Brain microvascular endothelial cell (primary cell): ENCODE data around the gene MOCS2.

ENCODE experiments used
- DNase-seq: peaks from one replicate; pipeline ENCODE4 v3.0.0-alpha.2; 2020
- H3K27ac ChIP-seq: fragments of 250-450 bp; sonication (Bioruptor Pico); 2 replicates; pipeline ENCODE4 v1.5.1; 2020; ENCODE audit warnings: mild to moderate bottlenecking, moderate library complexity
- H3K27me3 ChIP-seq: fragments of 250-450 bp; sonication (Bioruptor Pico); replicated peaks from 2 replicates; pipeline ENCODE4 v1.5.1; 2020; ENCODE audit warnings: mild to moderate bottlenecking
- H3K36me3 ChIP-seq: fragments of 250-450 bp; sonication (Bioruptor Pico); replicated peaks from 2 replicates; pipeline ENCODE4 v1.5.1; 2020; ENCODE audit warnings: mild to moderate bottlenecking
- H3K4me3 ChIP-seq: 2 replicates; pipeline ENCODE4 v1.5.1; 2011; ENCODE audit warnings: low read depth, mild to moderate bottlenecking, control low read depth, low read length, moderate library complexity
- in situ Hi-C: cut with HindIII; loops from 2 replicates; pipeline ENCODE4 v1.10.0; 2017; ENCODE audit warnings: low sequenced_read_pairs, low pct_ligation_motif_present
- TF ChIP-seq, protein P1 (sequence below): IDR thresholded peaks from 2 replicates; pipeline ENCODE4 v1.5.1; 2011; ENCODE audit warnings: low read depth, mild to moderate bottlenecking, moderate library complexity, low read length, control low read depth, inconsistent platforms; ENCODE audit errors: missing control alignments

MOCS2 gene

GRCh38 chr5:53084546-53085255 is 24.9 kb downstream of the MOCS2 start:
- Histone ChIP-seq H3K27ac (no peak overlapping the region), H3K27me3 (no peaks in the 10 kb centered on the region), H3K4me3 (no peak overlapping the region), H3K36me3 (peaks cover 77% of the 10 kb centered on the region)
- no peak for DNase-seq
- in situ Hi-C loops = no loop called here
- TF ChIP-seq, protein P1, sequence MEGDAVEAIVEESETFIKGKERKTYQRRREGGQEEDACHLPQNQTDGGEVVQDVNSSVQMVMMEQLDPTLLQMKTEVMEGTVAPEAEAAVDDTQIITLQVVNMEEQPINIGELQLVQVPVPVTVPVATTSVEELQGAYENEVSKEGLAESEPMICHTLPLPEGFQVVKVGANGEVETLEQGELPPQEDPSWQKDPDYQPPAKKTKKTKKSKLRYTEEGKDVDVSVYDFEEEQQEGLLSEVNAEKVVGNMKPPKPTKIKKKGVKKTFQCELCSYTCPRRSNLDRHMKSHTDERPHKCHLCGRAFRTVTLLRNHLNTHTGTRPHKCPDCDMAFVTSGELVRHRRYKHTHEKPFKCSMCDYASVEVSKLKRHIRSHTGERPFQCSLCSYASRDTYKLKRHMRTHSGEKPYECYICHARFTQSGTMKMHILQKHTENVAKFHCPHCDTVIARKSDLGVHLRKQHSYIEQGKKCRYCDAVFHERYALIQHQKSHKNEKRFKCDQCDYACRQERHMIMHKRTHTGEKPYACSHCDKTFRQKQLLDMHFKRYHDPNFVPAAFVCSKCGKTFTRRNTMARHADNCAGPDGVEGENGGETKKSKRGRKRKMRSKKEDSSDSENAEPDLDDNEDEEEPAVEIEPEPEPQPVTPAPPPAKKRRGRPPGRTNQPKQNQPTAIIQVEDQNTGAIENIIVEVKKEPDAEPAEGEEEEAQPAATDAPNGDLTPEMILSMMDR = no peak

GRCh38 chr5:53083927-53084326 is 25.6 kb downstream of the MOCS2 start:
- Histone ChIP-seq H3K27me3 (no peaks in the 10 kb centered on the region), H3K4me3 (no peak overlapping the region), H3K36me3 (peaks cover 74% of the 10 kb centered on the region), H3K27ac (no peak overlapping the region)
- TF ChIP-seq, protein P1 = no peak
- DNase-seq = no peak
- in situ Hi-C loops = no loop called here

GRCh38 chr5:53080271-53080670 is 29.3 kb downstream of the MOCS2 start:
- DNase-seq = no peak
- H3K27me3 ChIP-seq = no peaks in the 10 kb centered on the region
- TF ChIP-seq, protein P1 = no peak
- H3K4me3 ChIP-seq = no peak overlapping the region
- H3K36me3 ChIP-seq = peaks cover 84% of the 10 kb centered on the region
- no peak overlapping the region for H3K27ac ChIP-seq
- in situ Hi-C loops = no loop called here

- in situ Hi-C loops = no loop called here
- H3K36me3 ChIP-seq = peaks cover 76% of the 10 kb centered on the region
- no peak overlapping the region for H3K27ac ChIP-seq
- H3K27me3 ChIP-seq = no peaks in the 10 kb centered on the region
- TF ChIP-seq, protein P1 = no peak
- H3K4me3 ChIP-seq = no peak overlapping the region
- no peak for DNase-seq
Measured at GRCh38 chr5:53076014-53076583, 33.5 kb downstream of the MOCS2 start.

GRCh38 chr5:53073348-53073747 is 36.2 kb downstream of the MOCS2 start:
- in situ Hi-C loops = no loop called here

More at GRCh38 chr5:53073348-53073747, 36.2 kb downstream of the MOCS2 start:
- TF ChIP-seq, protein P1 = no peak
- Histone ChIP-seq H3K36me3 (peaks cover 61% of the 10 kb centered on the region), H3K27ac (no peak overlapping the region), H3K27me3 (no peaks in the 10 kb centered on the region), H3K4me3 (no peak overlapping the region)
- DNase-seq = no peak
